Measurements from ENCODE around the gene PPM1L. TPM values are rescaled to one million over a fixed set of nuclear protein-coding genes. Genes with fewer than 3 reads are reported as not detected.

The PPM1L gene
- total RNA-seq, 1 donor = 0.86 TPM

- H3K4me3 ChIP-seq (ENCODE audit: low read depth, low read length) = no peak overlapping the region
- no peak for TF ChIP-seq CTCF (IDR thresholded peaks at IDR 0.05; ENCODE audit: insufficient read depth, low read depth, low read length)
- DNase-seq (ENCODE audit: low read depth) = no peak
Observed at GRCh38 chr3:160826991-160827390, 71.0 kb downstream of the PPM1L start.

GRCh38 chr3:160827516-160827915 lies 71.5 kb downstream of the PPM1L start:
- no peak for TF ChIP-seq CTCF (IDR thresholded peaks at IDR 0.05; ENCODE audit: insufficient read depth, low read depth, low read length)
- H3K4me3 ChIP-seq (ENCODE audit: low read depth, low read length) = no peak overlapping the region
- DNase-seq (ENCODE audit: low read depth) = no peak

- TF ChIP-seq CTCF (IDR thresholded peaks at IDR 0.05; ENCODE audit: insufficient read depth, low read depth, low read length) = no peak
- no peak for DNase-seq (ENCODE audit: low read depth)
Observed at GRCh38 chr3:160828880-160829279, 72.8 kb downstream of the PPM1L start.

GRCh38 chr3:160829486-160830009 lies 73.5 kb downstream of the PPM1L start:
- no peak overlapping the region for H3K4me3 ChIP-seq (ENCODE audit: low read depth, low read length)
- no peak for DNase-seq (ENCODE audit: low read depth)
- TF ChIP-seq CTCF (IDR thresholded peaks at IDR 0.05; ENCODE audit: insufficient read depth, low read depth, low read length) = no peak

More at GRCh38 chr3:160828880-160829279, 72.8 kb downstream of the PPM1L start:
- H3K4me3 ChIP-seq (ENCODE audit: low read depth, low read length) = no peak overlapping the region

- no peak overlapping the region for H3K4me3 ChIP-seq (ENCODE audit: low read depth, low read length)
- TF ChIP-seq CTCF (IDR thresholded peaks at IDR 0.05; ENCODE audit: insufficient read depth, low read depth, low read length) = no peak
- DNase-seq (ENCODE audit: low read depth) = no peak
Observed at GRCh38 chr3:160830796-160831195, 74.8 kb downstream of the PPM1L start.

GRCh38 chr3:160831401-160831800 lies 75.4 kb downstream of the PPM1L start:
- no peak overlapping the region for H3K4me3 ChIP-seq (ENCODE audit: low read depth, low read length)
- no peak for TF ChIP-seq CTCF (IDR thresholded peaks at IDR 0.05; ENCODE audit: insufficient read depth, low read depth, low read length)
- no peak for DNase-seq (ENCODE audit: low read depth)

GRCh38 chr3:160837394-160837980 lies 81.5 kb downstream of the PPM1L start:
- no peak overlapping the region for H3K4me3 ChIP-seq (ENCODE audit: low read depth, low read length)
- TF ChIP-seq CTCF (IDR thresholded peaks at IDR 0.05; ENCODE audit: insufficient read depth, low read depth, low read length) = no peak
- no peak for DNase-seq (ENCODE audit: low read depth)

Data from fibroblast of villous mesenchyme (primary cell).